ENCODE results near the gene PPP1R7.

Gene PPP1R7

GRCh38 chr2:241223211-241224017, 73.1 kb downstream of the PPP1R7 start:
- H3K4me3 ChIP-seq (ENCODE audit: low read depth, low read length) = no peak overlapping the region
- no peak for DNase-seq (ENCODE audit: low read depth)

GRCh38 chr2:241224018-241224850, 74.0 kb downstream of the PPP1R7 start:
- no peak overlapping the region for H3K4me3 ChIP-seq (ENCODE audit: low read depth, low read length)
- no peak for DNase-seq (ENCODE audit: low read depth)

- DNase-seq (ENCODE audit: low read depth) = no peak
- H3K4me3 ChIP-seq (ENCODE audit: low read depth, low read length) = no peak overlapping the region
These were observed 74.7 kb downstream of the PPP1R7 start for GRCh38 chr2:241224851-241225438.

- no peak for DNase-seq (ENCODE audit: low read depth)
- H3K4me3 ChIP-seq (ENCODE audit: low read depth, low read length) = no peak overlapping the region
These were observed 75.3 kb downstream of the PPP1R7 start for GRCh38 chr2:241225545-241225944.

GRCh38 chr2:241225983-241226382, 75.7 kb downstream of the PPP1R7 start:
- H3K4me3 ChIP-seq (ENCODE audit: low read depth, low read length) = no peak overlapping the region
- DNase-seq (ENCODE audit: low read depth) = no peak

GRCh38 chr2:241226723-241227572, 76.7 kb downstream of the PPP1R7 start:
- no peak for DNase-seq (ENCODE audit: low read depth)
- no peak overlapping the region for H3K4me3 ChIP-seq (ENCODE audit: low read depth, low read length)

- DNase-seq (ENCODE audit: low read depth) = no peak
- H3K4me3 ChIP-seq (ENCODE audit: low read depth, low read length) = no peak overlapping the region
These were observed 77.3 kb downstream of the PPP1R7 start for GRCh38 chr2:241227594-241227993.

- no peak for DNase-seq (ENCODE audit: low read depth)
These were observed 78.0 kb downstream of the PPP1R7 start for GRCh38 chr2:241228081-241228859.

GRCh38 chr2:241228860-241229516, 78.7 kb downstream of the PPP1R7 start:
- no peak overlapping the region for H3K4me3 ChIP-seq (ENCODE audit: low read depth, low read length)
- DNase-seq (ENCODE audit: low read depth) = no peak

More at GRCh38 chr2:241228081-241228859, 78.0 kb downstream of the PPP1R7 start:
- no peak overlapping the region for H3K4me3 ChIP-seq (ENCODE audit: low read depth, low read length)

- H3K4me3 ChIP-seq (ENCODE audit: low read depth, low read length) = no peak overlapping the region
- DNase-seq (ENCODE audit: low read depth) = no peak
These were observed 79.5 kb downstream of the PPP1R7 start for GRCh38 chr2:241229563-241230401.

- no peak overlapping the region for H3K4me3 ChIP-seq (ENCODE audit: low read depth, low read length)
- DNase-seq (ENCODE audit: low read depth) = no peak
These were observed 80.2 kb downstream of the PPP1R7 start for GRCh38 chr2:241230435-241230834.

- no peak overlapping the region for H3K4me3 ChIP-seq (ENCODE audit: low read depth, low read length)
- no peak for DNase-seq (ENCODE audit: low read depth)
These were observed 82.7 kb downstream of the PPP1R7 start for GRCh38 chr2:241232736-241233575.

Data from skeletal muscle cell (primary cell).